Panc1 (cell line): ENCODE results near the gene APRT. TPM values are rescaled to one million over a fixed set of nuclear protein-coding genes. Genes with fewer than 3 reads are reported as not detected.

ENCODE experiments used
- ATAC-seq: fragments of 200-7000 bp; cut with Tn5 transposase; 2 replicates; pipeline ENCODE4 v1.9.1; 2020; ENCODE audit warnings: mild to moderate bottlenecking, moderate library complexity
- BruUV-seq: library from RNA; stranded (reverse); fragments of 400-500 nt; replicated peaks from 2 replicates; lab custom pipeline; 2021; lab: Mats Ljungman, UMichigan
- CTCF ChIA-PET: fragments of 300-600 bp; sonication (Branson Sonifier 250); formaldehyde crosslinking; loops from one replicate; lab custom pipeline; 2022; ENCODE audit warnings: antibody characterized with exemption; lab: Charles Lee
- POLR2A ChIA-PET: fragments of 300-600 bp; sonication (Branson Sonifier 250); formaldehyde crosslinking; loops from one replicate; lab custom pipeline; 2022; ENCODE audit warnings: antibody characterized with exemption; lab: Charles Lee
- DNase-seq: peaks from one replicate; pipeline ENCODE4 v3.0.0-alpha.2; 2010; ENCODE audit warnings: low read depth, low spot score
- H3K27ac ChIP-seq: 2 replicates; pipeline ENCODE4 v1.5.1; 2011; ENCODE audit warnings: mild to moderate bottlenecking, low read length, inconsistent platforms
- H3K27me3 ChIP-seq: fragments of 200-500 bp; sonication (Bioruptor generic); 2 replicates; pipeline ENCODE4 v1.6.0; 2014; ENCODE audit warnings: low read length, inconsistent platforms; ENCODE audit not compliant: control insufficient read depth, insufficient read depth
- H3K36me3 ChIP-seq: fragments of 200-500 bp; sonication (Bioruptor generic); 2 replicates; pipeline ENCODE4 v1.5.1; 2014; ENCODE audit warnings: inconsistent platforms, mild to moderate bottlenecking, low read length, moderate library complexity; ENCODE audit not compliant: control insufficient read depth, insufficient read depth
- H3K4me1 ChIP-seq: 2 replicates; pipeline ENCODE4 v1.5.1; 2011; ENCODE audit warnings: inconsistent platforms, mild to moderate bottlenecking, low read length, moderate library complexity; ENCODE audit not compliant: control insufficient read depth, insufficient read depth
- H3K4me3 ChIP-seq, 2 experiments: 2 replicates each; pipeline ENCODE4 v1.5.1; 2011 to 2012; ENCODE audit warnings: low read depth in 2 of 2, low read length in 2 of 2, mild to moderate bottlenecking in 2 of 2, inconsistent platforms in 1 of 2, moderate library complexity in 1 of 2
- H3K9me3 ChIP-seq: fragments of 200-500 bp; sonication (Bioruptor generic); 2 replicates; pipeline ENCODE4 v1.5.1; 2014; ENCODE audit warnings: low read depth, mild to moderate bottlenecking, inconsistent platforms, low read length, moderate library complexity; ENCODE audit not compliant: control insufficient read depth, insufficient read depth
- POLR2AphosphoS5 ChIP-seq: IDR thresholded peaks from 2 replicates; pipeline ENCODE4 v1.6.1; 2012; ENCODE audit warnings: mild to moderate bottlenecking, low read depth, low read length, moderate library complexity
- SIN3A ChIP-seq: IDR thresholded peaks from 2 replicates; pipeline ENCODE4 v1.6.1; 2012; ENCODE audit warnings: low read depth, mild to moderate bottlenecking, low read length, moderate library complexity, borderline replicate concordance; ENCODE audit not compliant: insufficient read depth
- TCF7L2 ChIP-seq: IDR thresholded peaks from 2 replicates; pipeline ENCODE4 v1.6.1; 2011; ENCODE audit warnings: mild to moderate bottlenecking, low read depth, low read length, inconsistent platforms
- in situ Hi-C: cut with HindIII; loops from 2 replicates; pipeline ENCODE4 v1.10.0; 2016; ENCODE audit warnings: low sequenced_read_pairs, low pct_unique_long_range_greater_than_20kb
- intact Hi-C: fragments of 100-400 bp; cut with micrococcal nuclease; formaldehyde crosslinking; loops from one replicate; pipeline ENCODE4 v1.10.0; 2022; ENCODE audit not compliant: unreplicated experiment
- total RNA-seq: library from RNA; stranded (reverse); gene quantifications from one replicate; pipeline ENCODE4 v1.2.1, GENCODE V29; 2021; ENCODE audit not compliant: unreplicated experiment
- TF ChIP-seq, protein P1 (sequence below): fragments of 450-650 bp; IDR thresholded peaks from 2 replicates; pipeline ENCODE4 v1.5.1; 2017; ENCODE audit warnings: mild to moderate bottlenecking
- TF ChIP-seq, protein P2 (sequence below), 2 experiments: IDR thresholded peaks; 2 replicates each; pipeline ENCODE4 v1.6.1; 2011 to 2012; ENCODE audit warnings: low read depth in 2 of 2, control low read depth in 1 of 2, low read length in 1 of 2, mild to moderate bottlenecking in 1 of 2, moderate library complexity in 1 of 2; ENCODE audit not compliant: insufficient read depth in 1 of 2

The APRT gene
- total RNA-seq, 1 experiment from 2014 or later = 231 TPM

DNA sequence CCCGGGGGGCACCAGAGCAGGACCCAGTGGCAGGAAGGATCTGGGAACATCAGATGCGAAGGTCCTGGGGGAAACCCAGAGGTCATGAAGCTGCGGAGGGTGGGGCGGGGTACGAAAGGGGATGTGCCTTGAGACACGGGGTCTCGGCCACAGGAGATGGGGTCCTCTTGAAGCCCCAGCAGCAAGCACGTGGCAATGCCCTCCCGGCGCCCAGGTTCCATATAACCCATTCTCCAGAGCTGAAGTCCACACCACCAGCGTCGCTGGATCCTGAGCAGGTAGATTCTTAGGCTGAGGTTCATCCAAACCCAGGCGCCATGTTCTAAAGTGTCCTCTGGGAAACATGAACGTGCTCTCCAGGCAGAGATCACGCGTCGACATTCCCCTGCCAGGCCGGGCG, 47.6 kb downstream of the APRT start:
- H3K27me3 ChIP-seq = no peaks in the 10 kb centered on the region
- no peaks in the 10 kb centered on the region for H3K36me3 ChIP-seq
- ChIA-PET POLR2A (no interaction called here), CTCF (interaction anchor here (0.7 kb wide), 1 partner anchor 22 kb away, joined by 10 read pairs; no protein-coding TSS in a partner anchor)
- in situ Hi-C loops = no loop called here
- TF ChIP-seq, protein P1, sequence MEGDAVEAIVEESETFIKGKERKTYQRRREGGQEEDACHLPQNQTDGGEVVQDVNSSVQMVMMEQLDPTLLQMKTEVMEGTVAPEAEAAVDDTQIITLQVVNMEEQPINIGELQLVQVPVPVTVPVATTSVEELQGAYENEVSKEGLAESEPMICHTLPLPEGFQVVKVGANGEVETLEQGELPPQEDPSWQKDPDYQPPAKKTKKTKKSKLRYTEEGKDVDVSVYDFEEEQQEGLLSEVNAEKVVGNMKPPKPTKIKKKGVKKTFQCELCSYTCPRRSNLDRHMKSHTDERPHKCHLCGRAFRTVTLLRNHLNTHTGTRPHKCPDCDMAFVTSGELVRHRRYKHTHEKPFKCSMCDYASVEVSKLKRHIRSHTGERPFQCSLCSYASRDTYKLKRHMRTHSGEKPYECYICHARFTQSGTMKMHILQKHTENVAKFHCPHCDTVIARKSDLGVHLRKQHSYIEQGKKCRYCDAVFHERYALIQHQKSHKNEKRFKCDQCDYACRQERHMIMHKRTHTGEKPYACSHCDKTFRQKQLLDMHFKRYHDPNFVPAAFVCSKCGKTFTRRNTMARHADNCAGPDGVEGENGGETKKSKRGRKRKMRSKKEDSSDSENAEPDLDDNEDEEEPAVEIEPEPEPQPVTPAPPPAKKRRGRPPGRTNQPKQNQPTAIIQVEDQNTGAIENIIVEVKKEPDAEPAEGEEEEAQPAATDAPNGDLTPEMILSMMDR = no peak
- TF ChIP-seq TCF7L2 (no peak), POLR2AphosphoS5 (no peak), SIN3A (no peak)
- TF ChIP-seq, protein P2, sequence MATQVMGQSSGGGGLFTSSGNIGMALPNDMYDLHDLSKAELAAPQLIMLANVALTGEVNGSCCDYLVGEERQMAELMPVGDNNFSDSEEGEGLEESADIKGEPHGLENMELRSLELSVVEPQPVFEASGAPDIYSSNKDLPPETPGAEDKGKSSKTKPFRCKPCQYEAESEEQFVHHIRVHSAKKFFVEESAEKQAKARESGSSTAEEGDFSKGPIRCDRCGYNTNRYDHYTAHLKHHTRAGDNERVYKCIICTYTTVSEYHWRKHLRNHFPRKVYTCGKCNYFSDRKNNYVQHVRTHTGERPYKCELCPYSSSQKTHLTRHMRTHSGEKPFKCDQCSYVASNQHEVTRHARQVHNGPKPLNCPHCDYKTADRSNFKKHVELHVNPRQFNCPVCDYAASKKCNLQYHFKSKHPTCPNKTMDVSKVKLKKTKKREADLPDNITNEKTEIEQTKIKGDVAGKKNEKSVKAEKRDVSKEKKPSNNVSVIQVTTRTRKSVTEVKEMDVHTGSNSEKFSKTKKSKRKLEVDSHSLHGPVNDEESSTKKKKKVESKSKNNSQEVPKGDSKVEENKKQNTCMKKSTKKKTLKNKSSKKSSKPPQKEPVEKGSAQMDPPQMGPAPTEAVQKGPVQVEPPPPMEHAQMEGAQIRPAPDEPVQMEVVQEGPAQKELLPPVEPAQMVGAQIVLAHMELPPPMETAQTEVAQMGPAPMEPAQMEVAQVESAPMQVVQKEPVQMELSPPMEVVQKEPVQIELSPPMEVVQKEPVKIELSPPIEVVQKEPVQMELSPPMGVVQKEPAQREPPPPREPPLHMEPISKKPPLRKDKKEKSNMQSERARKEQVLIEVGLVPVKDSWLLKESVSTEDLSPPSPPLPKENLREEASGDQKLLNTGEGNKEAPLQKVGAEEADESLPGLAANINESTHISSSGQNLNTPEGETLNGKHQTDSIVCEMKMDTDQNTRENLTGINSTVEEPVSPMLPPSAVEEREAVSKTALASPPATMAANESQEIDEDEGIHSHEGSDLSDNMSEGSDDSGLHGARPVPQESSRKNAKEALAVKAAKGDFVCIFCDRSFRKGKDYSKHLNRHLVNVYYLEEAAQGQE (IDR thresholded peaks at IDR 0.05; ENCODE audit: insufficient read depth in 1 of 2, low read depth in 2 of 2, low read length in 1 of 2) = no peak
- H3K9me3 ChIP-seq = no peaks in the 10 kb centered on the region
- no peak overlapping the region for H3K4me3 ChIP-seq
- intact Hi-C loops = no loop called here
- no peak for ATAC-seq
- peaks cover 84% of the 10 kb centered on the region for H3K4me1 ChIP-seq
- BruUV-seq = no TSS peak
- no peak for DNase-seq
- 0 out of 2 replicates have a peak overlapping the region, but pooled peaks have one; percentile 66 for H3K27ac ChIP-seq

DNA sequence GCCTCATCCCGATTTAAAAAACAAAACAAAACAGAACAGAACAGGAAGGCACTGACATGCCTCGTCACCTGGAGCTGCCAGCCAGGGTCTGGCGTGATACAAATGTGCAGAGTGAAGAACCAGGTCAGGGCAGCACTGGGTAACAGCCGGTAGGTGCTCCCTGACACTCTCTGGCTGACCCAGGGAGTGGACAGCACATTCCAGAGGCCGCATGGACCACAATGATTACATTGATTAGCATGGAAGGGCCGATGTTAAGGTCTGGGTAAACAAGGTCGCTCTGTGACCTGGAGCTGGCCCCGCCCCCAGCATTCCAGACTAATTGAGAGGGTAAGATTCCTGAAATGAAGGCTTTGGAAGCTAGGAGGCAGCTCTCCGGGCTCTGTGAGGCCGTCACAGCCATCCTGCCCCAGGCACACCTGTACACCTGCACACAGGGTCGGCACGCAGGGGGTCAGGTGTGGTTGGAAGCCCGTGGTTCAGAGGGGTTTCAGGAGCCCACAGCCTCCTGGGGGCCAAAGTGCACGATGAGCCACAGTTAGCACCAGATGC, 48.1 kb downstream of the APRT start:
- BruUV-seq = no TSS peak
- peak overlapping the region; percentile 66 for H3K27ac ChIP-seq
- H3K27me3 ChIP-seq = no peaks in the 10 kb centered on the region
- H3K4me1 ChIP-seq = peaks cover 84% of the 10 kb centered on the region
- no peak overlapping the region for H3K4me3 ChIP-seq
- ChIA-PET POLR2A (no interaction called here), CTCF (no interaction called here)
- in situ Hi-C loops = no loop called here
- ATAC-seq = peak; percentile 12; the same call in 1 of the 2 replicates
- DNase-seq = no peak
- H3K9me3 ChIP-seq = no peaks in the 10 kb centered on the region
- H3K36me3 ChIP-seq = no peaks in the 10 kb centered on the region
- TF ChIP-seq, protein P2 (IDR thresholded peaks at IDR 0.05; ENCODE audit: insufficient read depth in 1 of 2, low read depth in 2 of 2, low read length in 1 of 2) = no peak
- no peak for TF ChIP-seq TCF7L2
- TF ChIP-seq SIN3A = no peak
- no peak for TF ChIP-seq POLR2AphosphoS5
- TF ChIP-seq, protein P1 = no peak
- intact Hi-C loops = no loop called here
